Activated CD4-positive, alpha-beta memory T cell treated with anti-CD3 and anti-CD28 coated beads, Interleukin-2, amount 10 ng/mL, durations not matched to agents 7 days and 5 days (primary cell): ENCODE results near the gene VSNL1. TPM values are rescaled to one million over a fixed set of nuclear protein-coding genes. Genes with fewer than 3 reads are reported as not detected.
A peak's percentile ranks its signal among the peaks of the same experiment; 100 is the strongest.

ENCODE experiments used
- CTCF ChIA-PET: fragments of 350-600 bp; sonication (Branson Sonifier 250); formaldehyde crosslinking; loops from one replicate; lab custom pipeline; 2021; ENCODE audit warnings: antibody characterized with exemption, inconsistent platforms; lab: Charles Lee
- POLR2A ChIA-PET: fragments of 350-600 bp; sonication (Branson Sonifier 250); formaldehyde crosslinking; loops from one replicate; lab custom pipeline; 2021; ENCODE audit warnings: antibody characterized with exemption; lab: Charles Lee
- DNase-seq: peaks from one replicate; pipeline ENCODE4 v3.0.0-alpha.2; 2020
- H3K27ac Mint-ChIP-seq: one replicate; pipeline ENCODE4 v1.8.0; 2021; ENCODE audit warnings: mild to moderate bottlenecking, mixed read lengths
- H3K27me3 Mint-ChIP-seq: one replicate; pipeline ENCODE4 v1.8.0; 2021; ENCODE audit warnings: mixed read lengths
- H3K36me3 Mint-ChIP-seq: one replicate; pipeline ENCODE4 v1.8.0; 2021; ENCODE audit warnings: low read depth, mixed read lengths
- H3K4me1 Mint-ChIP-seq: one replicate; pipeline ENCODE4 v1.8.0; 2021; ENCODE audit warnings: mixed read lengths
- H3K4me3 Mint-ChIP-seq: one replicate; pipeline ENCODE4 v1.8.0; 2021; ENCODE audit warnings: mild to moderate bottlenecking, mixed read lengths
- H3K9me3 Mint-ChIP-seq: one replicate; pipeline ENCODE4 v1.8.0; 2021; ENCODE audit warnings: mixed read lengths
- total RNA-seq, 2 experiments: library from RNA; stranded (reverse); gene quantifications; one replicate each; pipeline ENCODE4 v1.2.3, GENCODE V29; 2021

Gene VSNL1
- total RNA-seq, 2 experiments from 2014 or later: not detected

GRCh38 chr2:17533546-17533945, 7.0 kb upstream of the VSNL1 start:
- H3K4me1 Mint-ChIP-seq: no peaks in the 10 kb centered on the region
- H3K4me3 Mint-ChIP-seq: no peak overlapping the region
- no peak overlapping the region for H3K27ac Mint-ChIP-seq
- ChIA-PET POLR2A (no interaction called here), CTCF (no interaction called here)
- no peak for DNase-seq
- H3K36me3 Mint-ChIP-seq: no peaks in the 10 kb centered on the region
- H3K9me3 Mint-ChIP-seq: no peaks in the 10 kb centered on the region
- H3K27me3 Mint-ChIP-seq: peaks cover 18% of the 10 kb centered on the region

- H3K9me3 Mint-ChIP-seq: no peaks in the 10 kb centered on the region
- H3K4me1 Mint-ChIP-seq: peaks cover 2% of the 10 kb centered on the region
- H3K4me3 Mint-ChIP-seq: no peak overlapping the region
- H3K36me3 Mint-ChIP-seq: no peaks in the 10 kb centered on the region
- H3K27ac Mint-ChIP-seq: no peak overlapping the region
- POLR2A ChIA-PET: no interaction called here
- peaks cover 43% of the 10 kb centered on the region for H3K27me3 Mint-ChIP-seq
- CTCF ChIA-PET: no interaction called here
- DNase-seq: no peak
These were observed 4.1 kb upstream of the VSNL1 start for GRCh38 chr2:17536416-17536815.

GRCh38 chr2:17538022-17538843, 2.3 kb upstream of the VSNL1 start:
- CTCF ChIA-PET: no interaction called here
- Mint-ChIP-seq H3K4me1 (peaks cover 2% of the 10 kb centered on the region), H3K36me3 (no peaks in the 10 kb centered on the region), H3K4me3 (no peak overlapping the region), H3K27ac (no peak overlapping the region), H3K9me3 (no peaks in the 10 kb centered on the region), H3K27me3 (peaks cover 53% of the 10 kb centered on the region)
- DNase-seq: no peak
- POLR2A ChIA-PET: no interaction called here

DNA sequence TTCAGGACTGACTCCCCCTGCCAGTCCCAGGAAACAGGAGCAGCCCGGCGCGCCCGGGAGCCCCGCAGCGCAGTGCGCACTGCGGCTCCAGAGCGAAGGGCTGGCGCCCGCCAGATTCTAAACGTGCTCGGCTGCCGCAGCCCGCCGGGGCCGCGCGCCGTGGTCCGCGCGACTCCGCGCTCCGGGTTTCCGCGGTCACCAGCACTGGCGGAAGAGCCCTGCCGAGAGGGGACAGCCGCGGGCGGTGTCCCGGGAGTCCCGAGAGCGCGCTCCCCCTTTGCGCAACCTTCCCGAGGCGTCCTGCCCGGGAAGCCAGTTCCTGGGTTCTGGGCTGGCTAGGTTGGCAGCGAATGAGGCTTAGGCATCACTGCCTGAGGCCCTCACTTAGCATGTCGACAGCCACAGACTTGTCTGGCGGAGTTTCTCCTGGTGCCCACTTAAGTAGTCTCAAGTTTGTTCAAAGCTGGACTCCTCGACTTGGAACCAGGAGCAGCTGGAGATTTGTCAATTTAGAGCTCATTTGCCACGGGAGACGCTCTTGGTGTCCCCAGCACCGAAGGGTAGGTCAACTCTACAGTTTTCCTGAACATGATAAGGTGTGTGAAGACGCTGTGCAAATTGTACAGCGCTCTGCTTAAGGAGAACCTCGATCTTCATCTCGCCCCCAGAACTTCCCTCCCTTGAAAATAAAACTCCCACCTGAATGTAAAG, 1.5 kb upstream of the VSNL1 start:
- no peaks in the 10 kb centered on the region for H3K9me3 Mint-ChIP-seq
- DNase-seq: no peak
- ChIA-PET CTCF (no interaction called here), POLR2A (no interaction called here)
- no peak overlapping the region for H3K4me3 Mint-ChIP-seq
- no peaks in the 10 kb centered on the region for H3K36me3 Mint-ChIP-seq
- peaks cover 57% of the 10 kb centered on the region for H3K27me3 Mint-ChIP-seq
- H3K4me1 Mint-ChIP-seq: peaks cover 2% of the 10 kb centered on the region
- no peak overlapping the region for H3K27ac Mint-ChIP-seq

DNA sequence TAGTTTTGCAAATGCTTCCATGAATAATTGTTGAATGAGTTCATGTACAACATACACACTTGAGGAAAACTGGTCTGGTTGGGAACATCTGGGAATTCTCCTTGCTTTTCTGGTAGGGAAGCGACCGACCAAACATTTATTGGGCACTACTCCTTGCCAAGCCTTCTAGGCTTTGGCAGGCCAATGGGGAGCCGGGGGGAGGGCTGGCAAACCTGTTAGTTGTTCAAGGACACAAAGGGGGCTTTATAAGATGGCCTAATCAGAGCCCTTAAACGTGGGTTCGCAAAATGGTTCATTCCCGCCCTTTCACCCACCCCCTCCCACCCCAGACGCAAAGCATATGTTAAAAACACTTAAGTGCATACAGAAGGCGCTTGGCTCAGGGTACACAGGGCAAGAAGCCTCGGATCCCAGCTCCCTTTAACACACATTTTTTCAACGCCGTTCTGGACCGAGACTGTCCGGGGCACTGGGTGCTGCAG, 844 bp upstream of the VSNL1 start:
- H3K27ac Mint-ChIP-seq: no peak overlapping the region
- peaks cover 57% of the 10 kb centered on the region for H3K27me3 Mint-ChIP-seq
- no peaks in the 10 kb centered on the region for H3K36me3 Mint-ChIP-seq
- H3K4me3 Mint-ChIP-seq: no peak overlapping the region
- no peak for DNase-seq
- ChIA-PET CTCF (no interaction called here), POLR2A (no interaction called here)
- no peaks in the 10 kb centered on the region for H3K9me3 Mint-ChIP-seq
- H3K4me1 Mint-ChIP-seq: peaks cover 2% of the 10 kb centered on the region

GRCh38 chr2:17540813-17541530, 476 bp downstream of the VSNL1 start:
- Mint-ChIP-seq H3K27me3 (peaks cover 53% of the 10 kb centered on the region), H3K4me3 (peak overlapping the region; percentile 30), H3K4me1 (peaks cover 2% of the 10 kb centered on the region), H3K27ac (no peak overlapping the region), H3K9me3 (no peaks in the 10 kb centered on the region), H3K36me3 (no peaks in the 10 kb centered on the region)
- ChIA-PET CTCF (no interaction called here), POLR2A (no interaction called here)
- no peak for DNase-seq

DNA sequence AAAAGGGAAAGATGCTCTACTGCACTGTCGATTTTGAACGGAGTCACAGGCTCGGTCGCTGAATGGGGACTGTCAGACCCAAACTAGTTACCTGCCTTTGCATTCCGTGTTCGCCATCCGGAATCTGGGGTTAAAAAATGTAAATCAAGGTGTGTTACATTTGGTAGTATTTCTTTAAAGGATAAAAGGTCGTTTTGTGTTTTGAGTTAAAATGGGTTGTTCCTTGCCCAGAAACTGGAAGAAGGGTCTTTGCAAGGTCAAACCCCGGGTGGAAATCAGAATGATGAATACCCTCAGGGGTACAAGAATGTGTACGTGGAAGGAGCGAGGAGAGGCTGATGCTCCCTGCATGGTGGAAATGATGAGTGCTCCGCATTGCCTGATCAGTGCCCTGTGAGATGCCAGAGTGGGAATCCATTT, 1.0 kb downstream of the VSNL1 start:
- DNase-seq: no peak
- Mint-ChIP-seq H3K9me3 (no peaks in the 10 kb centered on the region), H3K4me1 (peaks cover 2% of the 10 kb centered on the region), H3K4me3 (no peak overlapping the region), H3K27ac (no peak overlapping the region), H3K36me3 (no peaks in the 10 kb centered on the region), H3K27me3 (peaks cover 51% of the 10 kb centered on the region)
- ChIA-PET POLR2A (no interaction called here), CTCF (no interaction called here)

DNA sequence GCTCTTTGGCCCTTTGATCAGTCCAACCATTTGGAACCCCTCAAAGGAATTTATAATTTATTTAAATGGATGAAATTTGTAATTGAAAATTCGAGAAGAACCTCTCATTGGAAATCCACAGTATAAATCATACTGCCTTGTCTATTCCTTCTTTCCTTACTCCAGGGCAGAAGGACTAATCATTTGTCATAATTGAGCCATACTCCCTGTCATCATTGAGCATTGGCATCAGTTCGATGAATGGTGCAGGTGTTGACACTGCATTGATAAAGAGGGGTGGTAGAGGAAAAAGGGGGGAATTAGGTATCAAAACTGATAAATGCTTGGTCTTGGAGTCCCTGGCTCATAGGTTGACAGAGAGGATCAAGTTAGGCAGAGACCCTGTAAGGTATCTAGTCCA, 2.0 kb downstream of the VSNL1 start:
- CTCF ChIA-PET: no interaction called here
- H3K27ac Mint-ChIP-seq: no peak overlapping the region
- POLR2A ChIA-PET: no interaction called here
- no peak overlapping the region for H3K4me3 Mint-ChIP-seq
- DNase-seq: no peak
- no peaks in the 10 kb centered on the region for H3K36me3 Mint-ChIP-seq
- H3K9me3 Mint-ChIP-seq: no peaks in the 10 kb centered on the region
- H3K4me1 Mint-ChIP-seq: peaks cover 2% of the 10 kb centered on the region
- H3K27me3 Mint-ChIP-seq: peaks cover 48% of the 10 kb centered on the region

DNA sequence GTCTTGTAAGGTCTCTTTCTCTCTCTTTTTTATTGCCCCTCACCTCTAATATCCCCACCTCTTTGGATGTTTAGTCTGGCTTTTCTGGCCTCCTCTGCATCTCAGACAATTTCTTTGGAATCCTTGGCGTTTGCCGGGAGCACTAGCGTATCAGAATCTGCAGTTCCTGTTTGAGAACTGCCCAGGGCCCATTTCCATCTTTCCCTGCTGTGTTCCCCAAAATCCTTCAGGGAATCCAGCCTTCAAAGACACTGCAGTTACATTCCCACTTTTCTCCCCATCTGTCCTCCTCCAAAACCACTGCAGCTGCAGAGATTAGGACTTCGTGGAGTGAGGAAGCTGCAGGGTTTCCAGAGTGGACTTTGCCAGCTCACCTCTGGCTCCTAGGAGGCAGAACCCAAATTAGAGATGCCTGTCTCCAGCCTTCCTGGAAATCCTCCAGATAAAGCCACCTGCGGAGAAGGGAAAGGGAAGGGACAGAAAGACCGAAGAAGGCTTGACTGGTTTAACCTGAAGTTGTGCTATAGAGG, 2.7 kb downstream of the VSNL1 start:
- CTCF ChIA-PET: interaction anchor here (1.4 kb wide), 1 partner anchor 128 kb away, joined by 5 read pairs; no protein-coding TSS in a partner anchor
- no peak for DNase-seq
- POLR2A ChIA-PET: no interaction called here
- peaks cover 42% of the 10 kb centered on the region for H3K27me3 Mint-ChIP-seq
- no peaks in the 10 kb centered on the region for H3K36me3 Mint-ChIP-seq
- peaks cover 2% of the 10 kb centered on the region for H3K4me1 Mint-ChIP-seq
- H3K9me3 Mint-ChIP-seq: no peaks in the 10 kb centered on the region
- H3K4me3 Mint-ChIP-seq: no peak overlapping the region
- no peak overlapping the region for H3K27ac Mint-ChIP-seq

GRCh38 chr2:17543848-17544247, 3.4 kb downstream of the VSNL1 start:
- Mint-ChIP-seq H3K4me3 (no peak overlapping the region), H3K36me3 (no peaks in the 10 kb centered on the region), H3K27ac (no peak overlapping the region), H3K4me1 (peaks cover 2% of the 10 kb centered on the region), H3K9me3 (no peaks in the 10 kb centered on the region), H3K27me3 (peaks cover 38% of the 10 kb centered on the region)
- ChIA-PET POLR2A (no interaction called here), CTCF (interaction anchor here (1.4 kb wide), 1 partner anchor 127 kb away, joined by 5 read pairs; no protein-coding TSS in a partner anchor)
- no peak for DNase-seq

GRCh38 chr2:17544256-17544655, 3.8 kb downstream of the VSNL1 start:
- Mint-ChIP-seq H3K9me3 (no peaks in the 10 kb centered on the region), H3K27me3 (peaks cover 34% of the 10 kb centered on the region), H3K4me3 (no peak overlapping the region), H3K36me3 (no peaks in the 10 kb centered on the region), H3K4me1 (peaks cover 2% of the 10 kb centered on the region), H3K27ac (no peak overlapping the region)
- ChIA-PET CTCF (interaction anchor here (1.4 kb wide), 1 partner anchor 127 kb away, joined by 5 read pairs; no protein-coding TSS in a partner anchor), POLR2A (no interaction called here)
- no peak for DNase-seq

DNA sequence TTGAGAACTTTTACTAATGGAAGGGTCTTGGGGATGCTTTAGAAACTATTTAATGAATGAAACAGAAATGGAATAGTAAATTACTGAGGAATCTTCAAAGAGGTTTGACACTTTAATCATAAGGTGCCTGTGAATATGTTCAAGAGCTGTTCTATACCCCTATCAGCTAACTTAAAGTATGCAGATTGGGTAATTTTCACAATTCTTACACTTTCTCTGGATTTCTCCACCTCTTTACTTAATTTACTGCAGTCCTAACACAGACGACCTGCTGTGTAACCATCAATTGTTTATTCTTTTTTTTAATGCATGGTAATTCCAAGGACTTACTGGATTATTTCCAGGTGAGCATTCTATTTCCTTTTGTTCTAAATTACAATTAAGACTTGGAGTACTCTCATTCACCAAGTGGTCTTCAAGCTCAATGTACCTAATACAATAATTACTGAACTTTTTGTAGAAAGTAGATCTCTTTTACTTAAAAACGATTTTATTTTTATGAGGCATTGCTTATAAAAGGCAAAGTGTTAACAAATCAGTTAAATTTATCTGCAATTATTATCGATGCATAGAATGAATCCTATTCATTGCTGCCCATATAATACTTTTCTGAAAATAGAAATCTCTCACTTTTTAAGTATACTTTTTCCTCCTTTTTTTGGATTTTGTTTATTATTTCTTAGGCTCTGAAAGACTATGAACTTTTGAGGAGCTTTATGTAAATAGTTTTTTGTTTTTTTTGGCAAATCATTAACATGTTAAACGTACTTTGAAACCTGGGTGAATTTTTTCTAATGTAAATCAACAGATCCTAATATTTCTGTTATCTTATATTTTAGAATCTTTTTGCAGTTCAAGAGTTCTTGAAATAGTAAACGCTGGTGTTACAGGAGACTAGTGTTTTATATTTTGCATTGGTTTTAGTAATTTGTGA, 5.5 kb downstream of the VSNL1 start:
- Mint-ChIP-seq H3K4me1 (peaks cover under 1% of the 10 kb centered on the region), H3K36me3 (no peaks in the 10 kb centered on the region), H3K27ac (no peak overlapping the region), H3K4me3 (no peak overlapping the region), H3K27me3 (peaks cover 19% of the 10 kb centered on the region), H3K9me3 (no peaks in the 10 kb centered on the region)
- DNase-seq: no peak
- CTCF ChIA-PET: no interaction called here
- POLR2A ChIA-PET: no interaction called here
